Activated CD4-positive, alpha-beta T cell treated with anti-CD3 and anti-CD28 coated beads, Interleukin-2, amount 10 ng/mL, durations not matched to agents 7 days and 5 days (primary cell): ENCODE measurements around the gene AUTS2. TPM values are rescaled to one million over a fixed set of nuclear protein-coding genes. Genes with fewer than 3 reads are reported as not detected.

Experiments used
- CTCF ChIA-PET: fragments of 350-600 bp; sonication (Branson Sonifier 250); formaldehyde crosslinking; loops from one replicate; lab custom pipeline; 2021; ENCODE audit warnings: antibody characterized with exemption; lab: Charles Lee
- POLR2A ChIA-PET: fragments of 350-600 bp; sonication (Branson Sonifier 250); formaldehyde crosslinking; loops from one replicate; lab custom pipeline; 2021; ENCODE audit warnings: antibody characterized with exemption; lab: Charles Lee
- DNase-seq: peaks from one replicate; pipeline ENCODE4 v3.0.0-alpha.2; 2020
- H3K27ac Mint-ChIP-seq: one replicate; pipeline ENCODE4 v1.8.0; 2021; ENCODE audit warnings: mild to moderate bottlenecking, moderate library complexity, mixed read lengths
- H3K27me3 Mint-ChIP-seq: one replicate; pipeline ENCODE4 v1.8.0; 2021; ENCODE audit warnings: mixed read lengths
- H3K36me3 Mint-ChIP-seq: one replicate; pipeline ENCODE4 v1.8.0; 2021; ENCODE audit warnings: low read depth, mixed read lengths
- H3K4me1 Mint-ChIP-seq: one replicate; pipeline ENCODE4 v1.8.0; 2021; ENCODE audit warnings: mixed read lengths
- H3K4me3 Mint-ChIP-seq: one replicate; pipeline ENCODE4 v1.8.0; 2021; ENCODE audit warnings: mild to moderate bottlenecking, moderate library complexity, mixed read lengths
- H3K9me3 Mint-ChIP-seq: one replicate; pipeline ENCODE4 v1.8.0; 2021; ENCODE audit warnings: mixed read lengths
- total RNA-seq, 2 experiments: library from RNA; stranded (reverse); gene quantifications; one replicate each; pipeline ENCODE4 v1.2.3, GENCODE V29; 2021

Gene AUTS2
- total RNA-seq, 2 experiments from 2014 or later: 13.9 to 18.9 TPM

DNA sequence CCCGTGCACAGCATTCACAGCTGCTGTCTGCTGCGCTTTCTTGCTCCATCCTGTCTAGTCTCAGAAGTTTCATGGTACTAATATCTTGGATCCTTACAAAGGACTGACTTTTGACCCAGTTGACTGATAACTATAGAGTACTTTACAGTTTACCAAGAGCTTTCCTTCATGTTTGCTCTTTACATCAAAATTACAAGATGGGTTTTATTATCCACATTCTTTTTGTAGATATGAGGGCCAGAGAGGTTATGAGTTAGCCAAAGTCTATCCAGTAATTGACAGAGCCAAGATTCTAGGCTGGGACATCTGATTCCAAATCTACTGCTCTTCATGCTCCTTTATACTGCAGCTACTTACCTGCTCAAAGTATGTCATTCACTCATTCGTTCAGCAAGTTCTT lies 218.2 kb downstream of the AUTS2 start:
- no peaks in the 10 kb centered on the region for H3K9me3 Mint-ChIP-seq
- H3K36me3 Mint-ChIP-seq: no peaks in the 10 kb centered on the region
- no peak overlapping the region for H3K27ac Mint-ChIP-seq
- peaks cover 4% of the 10 kb centered on the region for H3K27me3 Mint-ChIP-seq
- ChIA-PET POLR2A (interaction anchor here (0.6 kb wide), 1 partner anchor 506 kb away, joined by 3 read pairs; no protein-coding TSS in a partner anchor), CTCF (interaction anchor here (0.5 kb wide), 1 partner anchor 9 kb away, joined by 3 read pairs; no protein-coding TSS in a partner anchor)
- H3K4me3 Mint-ChIP-seq: no peak overlapping the region
- H3K4me1 Mint-ChIP-seq: no peaks in the 10 kb centered on the region
- no peak for DNase-seq

DNA sequence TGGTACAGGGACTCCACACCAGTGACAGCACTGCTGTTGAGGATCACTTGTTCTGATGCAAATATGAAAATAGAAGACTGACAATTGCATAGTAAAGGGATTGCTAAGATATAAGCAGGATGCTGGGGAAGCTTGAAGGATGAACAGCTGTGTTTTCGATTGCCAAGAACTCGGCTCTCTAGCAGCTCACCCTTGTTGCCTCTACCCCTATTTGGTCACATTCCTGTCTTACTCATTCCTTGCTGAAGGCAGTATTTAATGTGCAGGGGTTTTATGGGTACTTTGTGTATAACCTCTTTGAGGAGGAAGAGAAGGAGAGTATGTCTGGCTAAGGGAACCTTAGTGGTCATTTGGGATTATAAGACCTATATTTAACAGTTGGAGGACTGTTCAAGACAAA lies 218.8 kb downstream of the AUTS2 start:
- Mint-ChIP-seq H3K27ac (no peak overlapping the region), H3K9me3 (no peaks in the 10 kb centered on the region), H3K27me3 (peaks cover 7% of the 10 kb centered on the region), H3K36me3 (no peaks in the 10 kb centered on the region), H3K4me3 (no peak overlapping the region), H3K4me1 (no peaks in the 10 kb centered on the region)
- no peak for DNase-seq
- ChIA-PET POLR2A (interaction anchor here (0.6 kb wide), 1 partner anchor 505 kb away, joined by 3 read pairs; no protein-coding TSS in a partner anchor), CTCF (interaction anchor here (0.5 kb wide), 1 partner anchor 10 kb away, joined by 3 read pairs; no protein-coding TSS in a partner anchor)

DNA sequence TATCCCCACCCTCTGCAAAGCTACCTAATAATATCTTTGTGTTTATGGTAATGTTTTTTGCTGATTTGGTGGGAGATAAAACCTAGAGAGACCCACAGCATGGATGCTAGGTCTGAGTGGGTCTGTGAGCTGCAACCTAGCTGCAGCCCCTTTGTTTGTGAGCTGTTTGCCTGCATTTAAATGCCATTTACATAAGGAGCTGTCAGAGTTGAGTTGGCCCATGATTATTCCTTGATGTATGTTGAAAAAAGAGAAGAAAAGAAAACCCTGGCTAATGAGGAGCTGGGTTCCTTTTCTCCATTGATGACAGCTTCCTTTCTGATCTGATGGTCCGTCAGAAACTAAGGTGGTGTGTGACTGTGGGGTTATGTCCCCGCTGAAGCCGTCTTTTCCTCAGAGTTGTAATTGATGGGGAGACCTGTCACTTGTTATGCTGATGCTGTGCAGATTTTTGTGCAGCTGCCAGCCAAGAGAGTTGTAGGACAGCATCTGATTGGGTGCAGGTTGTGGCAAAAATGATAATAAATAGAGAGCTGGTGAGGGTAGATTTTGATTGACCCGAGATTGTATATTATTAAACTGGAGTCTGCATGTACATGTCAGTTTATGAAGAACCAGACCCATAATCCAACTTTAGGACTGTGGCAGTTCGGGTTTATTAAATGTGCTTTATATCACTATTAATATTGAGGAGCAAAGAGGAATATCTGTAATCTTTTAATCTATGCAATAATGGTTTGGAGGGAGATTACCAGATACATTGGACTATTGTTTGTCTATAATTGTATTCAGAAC lies 219.8 kb downstream of the AUTS2 start:
- no peak for DNase-seq
- Mint-ChIP-seq H3K9me3 (no peaks in the 10 kb centered on the region), H3K27me3 (peaks cover 10% of the 10 kb centered on the region), H3K4me3 (no peak overlapping the region), H3K36me3 (no peaks in the 10 kb centered on the region), H3K4me1 (no peaks in the 10 kb centered on the region), H3K27ac (no peak overlapping the region)
- CTCF ChIA-PET: no interaction called here
- POLR2A ChIA-PET: no interaction called here

DNA sequence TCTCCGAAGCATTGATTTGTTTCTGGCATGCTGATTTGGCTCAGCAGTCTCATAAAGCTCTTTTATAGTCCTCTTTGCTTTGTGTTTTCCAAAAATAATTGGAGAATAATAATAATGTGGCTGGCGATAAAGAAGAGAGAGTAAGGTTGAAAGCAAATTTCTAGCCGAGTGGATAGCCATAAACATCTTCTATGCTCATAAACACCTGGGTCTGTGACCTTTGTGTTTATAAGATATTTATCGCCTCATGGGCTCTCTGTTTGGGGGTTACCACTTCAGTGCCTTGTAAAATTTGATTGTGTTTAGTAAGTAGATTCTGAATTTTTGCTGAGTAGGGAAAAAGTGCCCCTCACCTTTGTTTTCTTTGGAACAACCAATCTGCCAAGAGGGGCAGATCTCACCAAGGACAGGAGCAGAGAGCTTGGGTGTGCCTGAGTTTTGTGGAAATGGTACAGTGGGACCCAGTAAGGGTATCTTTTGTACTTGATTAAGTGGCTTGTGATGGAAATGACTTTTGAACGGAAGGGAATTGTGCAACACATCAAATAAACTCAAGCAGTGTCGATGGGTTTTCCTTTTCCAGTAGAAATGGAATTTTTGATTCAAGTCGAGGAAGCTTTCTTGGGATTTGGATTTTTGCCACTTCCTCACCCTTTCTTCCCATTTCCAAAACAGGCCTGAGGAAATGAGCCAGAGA lies 220.5 kb downstream of the AUTS2 start:
- no peak overlapping the region for H3K27ac Mint-ChIP-seq
- H3K4me1 Mint-ChIP-seq: peaks cover 4% of the 10 kb centered on the region
- ChIA-PET CTCF (no interaction called here), POLR2A (no interaction called here)
- no peaks in the 10 kb centered on the region for H3K9me3 Mint-ChIP-seq
- H3K4me3 Mint-ChIP-seq: no peak overlapping the region
- no peak for DNase-seq
- H3K27me3 Mint-ChIP-seq: peaks cover 10% of the 10 kb centered on the region
- no peaks in the 10 kb centered on the region for H3K36me3 Mint-ChIP-seq

DNA sequence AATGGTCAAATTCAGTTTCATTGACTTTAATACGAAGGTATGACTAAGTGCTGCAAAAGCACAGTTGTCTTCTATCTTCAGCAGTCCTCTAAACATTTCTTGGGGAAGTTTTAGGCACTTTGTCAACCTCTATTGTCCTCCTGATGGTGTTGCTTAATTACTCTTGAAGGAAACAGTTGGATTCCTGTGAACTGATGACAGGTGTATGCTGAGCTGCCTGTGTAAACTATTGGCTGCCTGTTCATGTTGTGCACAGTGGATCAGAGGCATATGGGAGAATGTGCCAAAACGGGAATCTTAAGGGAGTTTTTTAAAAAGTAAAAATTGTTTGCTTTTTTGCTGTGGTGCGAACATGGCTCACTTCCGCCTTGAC lies 221.0 kb downstream of the AUTS2 start:
- peaks cover 10% of the 10 kb centered on the region for H3K27me3 Mint-ChIP-seq
- no peak overlapping the region for H3K4me3 Mint-ChIP-seq
- no peak overlapping the region for H3K27ac Mint-ChIP-seq
- no peaks in the 10 kb centered on the region for H3K36me3 Mint-ChIP-seq
- DNase-seq: no peak
- peaks cover 6% of the 10 kb centered on the region for H3K4me1 Mint-ChIP-seq
- ChIA-PET POLR2A (no interaction called here), CTCF (no interaction called here)
- H3K9me3 Mint-ChIP-seq: no peaks in the 10 kb centered on the region

DNA sequence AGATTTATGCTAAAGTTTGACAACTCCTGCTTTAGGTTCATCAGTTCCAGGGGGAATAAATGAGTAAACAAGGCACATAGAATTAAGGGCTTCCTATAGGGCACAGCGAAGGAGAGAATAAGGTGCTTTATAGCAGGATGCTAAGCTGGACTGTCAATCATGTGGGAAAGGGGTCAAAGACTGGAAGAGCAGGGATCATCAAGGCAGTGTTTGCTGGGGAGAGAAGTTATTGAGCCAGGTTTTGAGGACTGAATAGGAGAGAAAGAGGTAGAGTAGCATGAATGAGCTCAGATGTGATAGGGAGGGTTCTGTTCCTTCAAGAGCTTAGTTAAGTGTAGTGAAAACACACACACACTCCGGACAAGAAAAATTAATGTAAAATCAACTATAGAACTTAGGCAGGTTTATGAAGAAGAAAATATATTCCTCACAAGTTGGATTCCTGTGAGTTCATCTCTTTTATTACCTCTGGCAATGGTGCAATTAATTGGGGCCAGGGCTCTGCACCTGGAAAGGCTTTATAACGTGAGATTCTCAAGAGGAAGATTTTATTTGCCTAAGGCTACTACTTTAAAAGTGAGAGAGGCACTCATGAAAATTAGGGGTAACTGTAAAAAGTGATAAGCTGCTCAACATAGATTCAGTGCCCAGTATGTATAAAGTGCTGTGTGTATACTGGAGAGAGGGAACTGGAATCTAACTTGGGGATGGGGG lies 222.4 kb downstream of the AUTS2 start:
- peaks cover 11% of the 10 kb centered on the region for H3K4me1 Mint-ChIP-seq
- no peaks in the 10 kb centered on the region for H3K9me3 Mint-ChIP-seq
- ChIA-PET POLR2A (no interaction called here), CTCF (no interaction called here)
- no peak overlapping the region for H3K27ac Mint-ChIP-seq
- no peak for DNase-seq
- H3K4me3 Mint-ChIP-seq: no peak overlapping the region
- no peaks in the 10 kb centered on the region for H3K36me3 Mint-ChIP-seq
- peaks cover 10% of the 10 kb centered on the region for H3K27me3 Mint-ChIP-seq

DNA sequence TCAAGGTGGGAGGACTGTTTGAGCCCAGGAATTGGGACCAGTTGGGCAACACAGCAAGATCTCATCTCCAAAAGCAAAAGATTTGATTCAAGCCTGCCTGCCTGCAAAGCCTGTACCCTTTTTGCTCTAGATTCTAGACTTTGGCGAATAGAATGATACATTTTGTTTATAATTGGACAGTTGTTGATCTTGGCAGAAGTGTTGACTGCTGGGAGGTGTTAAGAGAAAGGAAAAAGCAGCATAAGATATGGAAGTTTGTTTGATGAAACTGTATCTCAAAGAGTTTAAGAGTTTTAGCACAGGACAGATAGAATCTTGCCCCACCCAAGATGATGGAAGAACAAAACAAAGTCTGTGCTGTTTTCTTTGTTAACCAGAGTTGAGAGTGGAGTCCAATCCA lies 224.1 kb downstream of the AUTS2 start:
- Mint-ChIP-seq H3K27me3 (peaks cover 10% of the 10 kb centered on the region), H3K36me3 (no peaks in the 10 kb centered on the region), H3K9me3 (no peaks in the 10 kb centered on the region), H3K27ac (no peak overlapping the region), H3K4me3 (no peak overlapping the region), H3K4me1 (peaks cover 11% of the 10 kb centered on the region)
- DNase-seq: no peak
- ChIA-PET POLR2A (no interaction called here), CTCF (no interaction called here)

DNA sequence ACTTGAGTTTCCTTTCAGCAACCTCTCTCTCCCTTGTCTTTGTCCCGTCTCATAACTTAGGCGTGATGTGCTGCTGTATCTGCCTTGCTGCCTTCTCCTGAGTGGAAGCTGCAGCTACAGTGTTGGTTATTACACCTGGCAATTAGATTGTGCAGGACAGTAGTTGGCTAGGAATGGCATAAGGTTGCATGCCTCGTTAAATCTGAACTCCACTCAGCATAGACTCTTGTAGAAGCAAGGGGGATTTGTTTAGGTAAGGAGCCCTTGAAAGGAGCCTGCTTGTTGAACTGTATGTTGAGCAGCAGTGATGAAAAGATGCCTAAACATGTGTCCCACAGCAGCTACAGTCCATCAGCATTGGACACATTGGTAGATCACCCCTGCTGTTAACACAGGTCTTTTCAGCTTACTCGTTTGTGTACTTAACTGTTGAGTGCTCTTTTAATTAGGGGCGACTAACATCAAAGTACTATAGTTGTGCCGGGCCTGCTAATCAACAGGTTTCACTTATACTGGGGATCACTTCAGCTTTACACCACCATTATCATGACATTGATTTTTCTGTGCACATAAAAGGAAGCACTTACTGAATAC lies 225.0 kb downstream of the AUTS2 start:
- peaks cover 5% of the 10 kb centered on the region for H3K27me3 Mint-ChIP-seq
- peak overlapping the region; percentile 63 for H3K4me3 Mint-ChIP-seq
- no peak overlapping the region for H3K27ac Mint-ChIP-seq

DNA sequence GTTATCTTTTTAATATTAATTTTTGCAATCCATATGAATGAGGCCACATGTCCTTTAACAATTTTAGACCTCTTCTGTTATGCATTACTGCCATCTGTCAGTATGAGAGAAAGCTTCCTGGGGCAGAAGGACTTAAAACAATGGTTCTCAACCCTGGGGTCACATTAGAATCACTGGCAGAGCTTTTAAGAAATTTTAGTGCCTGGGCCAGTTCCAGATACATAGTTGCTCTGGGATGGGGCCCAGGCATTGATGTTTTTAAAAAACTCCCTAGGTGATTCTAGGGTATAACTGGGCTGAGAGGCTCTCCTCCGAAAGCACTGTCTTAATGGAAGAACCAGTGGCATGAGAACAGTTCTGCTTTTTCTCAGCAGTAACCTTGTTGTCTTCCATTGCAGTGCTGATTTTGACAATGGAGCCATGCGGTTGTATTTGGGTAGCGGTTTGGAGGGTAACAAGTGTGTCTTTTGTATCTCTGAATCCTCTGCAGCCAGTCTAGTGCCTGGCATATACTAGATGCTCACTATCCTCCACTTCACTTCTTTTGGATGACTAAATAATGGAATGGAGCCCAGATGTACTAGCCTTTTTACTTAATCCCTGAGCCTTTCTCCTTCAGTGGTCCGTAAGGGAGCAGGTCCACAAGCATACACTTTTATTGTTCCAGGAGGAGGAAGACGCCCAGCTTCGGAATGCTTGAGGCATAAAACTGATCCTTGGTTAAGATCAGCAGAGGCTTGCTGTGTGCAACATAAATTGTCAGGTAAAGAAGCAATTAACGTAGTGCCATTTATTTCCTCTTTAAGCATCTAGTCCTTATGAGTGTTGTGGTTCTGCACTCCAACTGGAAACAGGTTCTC lies 227.1 kb downstream of the AUTS2 start:
- Mint-ChIP-seq H3K27ac (no peak overlapping the region), H3K9me3 (no peaks in the 10 kb centered on the region), H3K27me3 (peaks cover 8% of the 10 kb centered on the region), H3K4me3 (no peak overlapping the region), H3K36me3 (no peaks in the 10 kb centered on the region), H3K4me1 (peaks cover 11% of the 10 kb centered on the region)
- ChIA-PET CTCF (no interaction called here), POLR2A (no interaction called here)
- DNase-seq: no peak

More for the DNA sequence above, 225.0 kb downstream of the AUTS2 start:
- ChIA-PET CTCF (no interaction called here), POLR2A (no interaction called here)
- H3K9me3 Mint-ChIP-seq: no peaks in the 10 kb centered on the region
- no peak for DNase-seq
- H3K36me3 Mint-ChIP-seq: no peaks in the 10 kb centered on the region
- H3K4me1 Mint-ChIP-seq: peaks cover 11% of the 10 kb centered on the region

DNA sequence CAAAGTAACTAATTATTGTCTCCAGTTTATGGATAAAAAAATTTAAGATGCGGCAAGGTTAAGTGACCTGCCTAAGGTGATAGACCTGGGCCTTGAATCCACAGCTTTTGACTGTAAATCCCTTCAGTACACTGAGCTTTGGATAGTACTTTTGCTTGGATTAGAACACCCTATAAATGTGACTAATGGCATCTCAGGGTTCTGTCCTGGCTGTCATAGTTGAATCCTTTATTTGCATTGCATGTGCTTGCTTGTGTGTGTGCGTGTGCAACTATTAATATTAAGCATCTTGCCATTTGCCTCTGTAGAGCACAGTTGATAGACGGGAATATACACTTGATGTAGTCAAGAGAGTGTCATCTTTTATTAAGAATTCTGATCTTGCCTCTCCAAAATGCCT lies 228.0 kb downstream of the AUTS2 start:
- CTCF ChIA-PET: no interaction called here
- no peaks in the 10 kb centered on the region for H3K36me3 Mint-ChIP-seq
- peaks cover 8% of the 10 kb centered on the region for H3K27me3 Mint-ChIP-seq

DNA sequence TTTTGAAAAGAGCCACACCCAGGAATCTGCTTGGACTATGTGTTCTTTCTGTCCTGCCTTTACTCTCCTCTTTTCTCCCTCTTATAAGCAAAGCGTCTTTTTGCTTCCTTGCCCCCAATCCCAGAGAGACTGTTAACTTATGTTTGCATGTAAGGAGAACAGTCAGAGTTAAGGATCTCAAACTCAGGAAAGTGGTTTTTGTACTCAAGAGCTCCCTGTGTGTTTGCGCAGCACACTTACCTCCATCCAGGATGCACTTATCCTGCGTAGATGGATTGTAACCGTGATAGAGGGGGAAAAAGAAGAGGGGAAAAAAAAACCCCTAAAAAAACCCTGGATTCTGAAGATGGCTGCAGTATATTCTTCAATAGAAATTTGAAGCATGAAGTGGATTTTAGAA lies 228.9 kb downstream of the AUTS2 start:
- Mint-ChIP-seq H3K27ac (no peak overlapping the region), H3K9me3 (no peaks in the 10 kb centered on the region), H3K4me1 (peaks cover 11% of the 10 kb centered on the region), H3K4me3 (no peak overlapping the region), H3K27me3 (peaks cover 4% of the 10 kb centered on the region), H3K36me3 (no peaks in the 10 kb centered on the region)
- ChIA-PET POLR2A (no interaction called here), CTCF (interaction anchor here (0.7 kb wide), 1 partner anchor 950 kb away, joined by 3 read pairs; no protein-coding TSS in a partner anchor)
- DNase-seq: no peak

More for the DNA sequence above, 228.0 kb downstream of the AUTS2 start:
- POLR2A ChIA-PET: no interaction called here
- Mint-ChIP-seq H3K9me3 (no peaks in the 10 kb centered on the region), H3K4me1 (peaks cover 11% of the 10 kb centered on the region), H3K4me3 (no peak overlapping the region), H3K27ac (no peak overlapping the region)
- DNase-seq: no peak

DNA sequence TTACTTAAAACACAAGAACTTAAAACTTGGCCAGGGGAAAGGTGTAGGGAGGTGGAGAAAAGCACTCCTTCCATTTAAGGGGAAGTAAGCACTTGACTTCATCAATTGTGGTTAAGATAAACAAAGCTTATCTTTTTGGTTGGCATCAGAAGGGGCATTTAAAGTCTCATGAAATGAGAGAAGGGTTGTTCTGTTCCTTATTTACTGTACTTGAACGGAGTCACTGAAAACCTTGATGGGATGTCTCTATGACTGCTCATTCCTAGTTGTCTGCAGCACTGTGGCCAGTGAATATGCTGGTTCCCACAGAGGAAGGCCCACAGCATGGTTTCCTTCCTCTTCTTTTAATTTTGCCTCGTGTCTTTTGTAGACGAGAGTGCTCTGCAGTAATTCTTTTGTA lies 229.3 kb downstream of the AUTS2 start:
- CTCF ChIA-PET: interaction anchor here (0.7 kb wide), 1 partner anchor 949 kb away, joined by 3 read pairs; no protein-coding TSS in a partner anchor
- H3K9me3 Mint-ChIP-seq: no peaks in the 10 kb centered on the region
- no peak for DNase-seq
- no peaks in the 10 kb centered on the region for H3K36me3 Mint-ChIP-seq
- POLR2A ChIA-PET: no interaction called here
- no peak overlapping the region for H3K27ac Mint-ChIP-seq
- no peak overlapping the region for H3K4me3 Mint-ChIP-seq
- peaks cover 2% of the 10 kb centered on the region for H3K27me3 Mint-ChIP-seq
- peaks cover 11% of the 10 kb centered on the region for H3K4me1 Mint-ChIP-seq
